ENCODE measurements around the gene GAB3.

Gene GAB3

GRCh38 chrX:154750301-154751202 lies at the start of gene GAB3:
Gene GAB3, minus strand, starts transcription at chrX:154751077. Its CDS starts 52 bp downstream, at chrX:154751025.
- DNase-seq: peak; percentile 60

GRCh38 chrX:154799556-154800348 lies 48.9 kb upstream of the GAB3 start:
- DNase-seq: no peak

GRCh38 chrX:154797006-154797405 lies 46.1 kb upstream of the GAB3 start:
- DNase-seq: no peak

- DNase-seq: no peak
Observed at GRCh38 chrX:154795016-154795415, 44.1 kb upstream of the GAB3 start.

GRCh38 chrX:154793084-154793795 lies 42.4 kb upstream of the GAB3 start:
- DNase-seq: no peak

GRCh38 chrX:154791939-154792338 lies 41.1 kb upstream of the GAB3 start:
- DNase-seq: no peak

- DNase-seq: no peak
Observed at GRCh38 chrX:154791467-154791866, 40.6 kb upstream of the GAB3 start.

GRCh38 chrX:154785716-154786115 lies 34.8 kb upstream of the GAB3 start:
- no peak for DNase-seq

GRCh38 chrX:154784149-154784995 lies 33.5 kb upstream of the GAB3 start:
- no peak for DNase-seq

- DNase-seq: no peak
Observed at GRCh38 chrX:154780968-154781367, 30.1 kb upstream of the GAB3 start.

- DNase-seq: no peak
Observed at GRCh38 chrX:154779261-154779660, 28.4 kb upstream of the GAB3 start.

GRCh38 chrX:154776753-154777152 lies 25.9 kb upstream of the GAB3 start:
- no peak for DNase-seq

GRCh38 chrX:154775419-154776349 lies 24.8 kb upstream of the GAB3 start:
- no peak for DNase-seq

GRCh38 chrX:154774622-154775021 lies 23.7 kb upstream of the GAB3 start:
- no peak for DNase-seq

- DNase-seq: peak; percentile 93
Observed at GRCh38 chrX:154762537-154763296, 11.8 kb upstream of the GAB3 start, which contains the start of gene DKC1. Gene DKC1, plus strand, starts transcription at chrX:154762864. Its CDS starts 102 bp downstream, at chrX:154762966.

- DNase-seq: no peak
Observed at GRCh38 chrX:154761977-154762536, 11.2 kb upstream of the GAB3 start.

- no peak for DNase-seq
Observed at GRCh38 chrX:154758696-154759095, 7.8 kb upstream of the GAB3 start.

GRCh38 chrX:154751669-154752271 lies 893 bp upstream of the GAB3 start:
- DNase-seq: no peak

GRCh38 chrX:154751203-154751668 lies 359 bp upstream of the GAB3 start:
- DNase-seq: no peak

All from activated T-cell treated with anti-CD3 and anti-CD28 coated beads, Interleukin-2, amount 50 U/mL, for 1 hour (primary cell).